Measurements from ENCODE around the gene OR1A2.
"Not testable (repeated sequence)": the region's sequence is repeated elsewhere in the genome, so short reads cannot be mapped to it uniquely, and the experiment has no call there.

GRCh38 chr17:3241044-3241443, 43.7 kb downstream of the OR1A2 start:
- TF ChIP-seq TAF1 (IDR thresholded peaks at IDR 0.05; ENCODE audit: borderline replicate concordance, low read depth, low read length); POLR2A (IDR thresholded peaks at IDR 0.05; ENCODE audit: low read depth, low read length): not testable (repeated sequence)

All from GM12892 (cell line).